ENCODE measurements around the gene PARD3. TPM values are rescaled to one million over a fixed set of nuclear protein-coding genes. Genes with fewer than 3 reads are reported as not detected.

Gene PARD3
- total RNA-seq, 1 donor from 2014 or later: 34.1 TPM

DNA sequence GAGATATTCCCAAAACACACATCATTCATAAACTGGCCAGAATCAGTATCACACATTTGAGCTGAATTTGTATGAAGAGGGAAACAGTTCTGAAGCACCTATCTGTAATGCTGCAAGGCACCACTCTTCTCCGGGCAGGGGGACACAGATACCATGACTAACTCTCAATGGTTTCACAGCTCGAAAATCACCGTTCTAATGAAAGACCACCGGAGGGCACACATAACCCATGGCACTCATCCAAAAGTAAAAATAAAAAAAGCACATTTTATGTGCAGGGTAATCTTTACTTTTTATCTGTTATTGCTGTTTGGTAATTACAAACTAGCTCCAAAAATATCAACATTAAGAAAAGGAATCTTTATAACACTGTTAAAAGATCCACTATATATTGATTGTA, 137.5 kb downstream of the PARD3 start:
- H3K27me3 ChIP-seq (ENCODE audit: low read depth): no peaks in the 10 kb centered on the region
- no peak overlapping the region for H3K27ac ChIP-seq
- H3K4me3 ChIP-seq: no peak overlapping the region
- H3K36me3 ChIP-seq: no peaks in the 10 kb centered on the region
- no peak for ATAC-seq
- TF ChIP-seq CTCF (IDR thresholded peaks at IDR 0.05): no peak
- DNase-seq: no peak
- peaks cover 16% of the 10 kb centered on the region for H3K4me1 ChIP-seq
- intact Hi-C loops (cut with DNase I): no loop called here
- H3K9me3 ChIP-seq: no peaks in the 10 kb centered on the region

DNA sequence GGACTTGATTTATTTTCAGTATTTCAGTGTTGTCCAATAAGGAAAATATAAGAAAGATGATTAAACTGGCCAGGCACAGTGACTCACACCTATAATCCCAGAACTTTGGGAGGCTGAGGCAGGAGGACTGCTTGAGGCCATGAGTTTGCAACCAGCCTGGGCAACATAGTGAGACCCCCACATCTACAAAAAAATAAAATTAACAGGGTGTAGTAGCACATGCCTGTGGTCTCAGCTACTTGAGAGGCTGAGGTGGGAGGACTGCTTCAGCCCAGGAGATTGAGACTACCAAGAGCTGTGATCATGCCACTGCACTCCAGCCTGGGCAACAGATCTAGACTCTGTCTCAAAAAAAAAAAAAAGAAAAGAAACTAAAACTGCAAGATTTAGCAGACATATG, 138.0 kb downstream of the PARD3 start:
- Histone ChIP-seq H3K36me3 (no peaks in the 10 kb centered on the region), H3K27ac (no peak overlapping the region), H3K27me3 (ENCODE audit: low read depth) (no peaks in the 10 kb centered on the region), H3K4me3 (no peak overlapping the region), H3K9me3 (no peaks in the 10 kb centered on the region), H3K4me1 (peaks cover 18% of the 10 kb centered on the region)
- ATAC-seq (no peak), DNase-seq (no peak)
- intact Hi-C loops (cut with DNase I): no loop called here
- no peak for TF ChIP-seq CTCF (IDR thresholded peaks at IDR 0.05)

GRCh38 chr10:34674176-34674575, 140.9 kb downstream of the PARD3 start:
- intact Hi-C loops (cut with DNase I): no loop called here
- no peak for ATAC-seq
- H3K4me3 ChIP-seq: no peak overlapping the region

GRCh38 chr10:34670081-34670480, 145.0 kb downstream of the PARD3 start:
- ATAC-seq (no peak), DNase-seq (no peak)
- H3K4me1 ChIP-seq: peaks cover 21% of the 10 kb centered on the region
- intact Hi-C loops (cut with DNase I): no loop called here
- H3K9me3 ChIP-seq: no peaks in the 10 kb centered on the region
- TF ChIP-seq CTCF (IDR thresholded peaks at IDR 0.05): no peak
- H3K27ac ChIP-seq: no peak overlapping the region
- no peak overlapping the region for H3K4me3 ChIP-seq
- no peaks in the 10 kb centered on the region for H3K27me3 ChIP-seq (ENCODE audit: low read depth)
- no peaks in the 10 kb centered on the region for H3K36me3 ChIP-seq

More at GRCh38 chr10:34674176-34674575, 140.9 kb downstream of the PARD3 start:
- Histone ChIP-seq H3K36me3 (no peaks in the 10 kb centered on the region), H3K9me3 (no peaks in the 10 kb centered on the region), H3K27me3 (ENCODE audit: low read depth) (no peaks in the 10 kb centered on the region), H3K4me1 (peaks cover 18% of the 10 kb centered on the region), H3K27ac (no peak overlapping the region)
- no peak for DNase-seq
- TF ChIP-seq CTCF (IDR thresholded peaks at IDR 0.05): no peak

DNA sequence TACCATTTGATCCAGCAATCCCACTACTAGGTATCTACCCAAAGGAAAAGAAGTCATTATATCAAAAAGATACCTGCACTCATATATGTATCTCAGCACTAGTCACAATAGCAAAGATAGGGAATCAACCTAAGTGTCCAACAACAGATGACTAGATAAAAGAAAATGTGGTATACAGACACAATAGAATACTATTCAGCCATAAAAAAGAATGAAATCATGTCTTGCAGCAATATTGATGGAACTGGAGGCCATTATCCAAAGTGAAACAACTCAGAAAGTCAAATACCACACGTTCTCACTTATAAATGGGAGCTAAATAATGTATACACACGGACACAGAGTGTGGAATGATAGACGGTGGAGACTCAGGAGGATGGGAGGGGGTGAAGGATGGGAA, 146.0 kb downstream of the PARD3 start:
- Histone ChIP-seq H3K4me3 (no peak overlapping the region), H3K36me3 (no peaks in the 10 kb centered on the region), H3K4me1 (peaks cover 21% of the 10 kb centered on the region), H3K27me3 (ENCODE audit: low read depth) (no peaks in the 10 kb centered on the region), H3K27ac (no peak overlapping the region), H3K9me3 (no peaks in the 10 kb centered on the region)
- DNase-seq (no peak), ATAC-seq (no peak)
- intact Hi-C loops (cut with DNase I): no loop called here
- TF ChIP-seq CTCF (IDR thresholded peaks at IDR 0.05): no peak

GRCh38 chr10:34667177-34667576, 147.9 kb downstream of the PARD3 start:
- Histone ChIP-seq H3K9me3 (no peaks in the 10 kb centered on the region), H3K27ac (no peak overlapping the region), H3K4me3 (no peak overlapping the region), H3K4me1 (peaks cover 7% of the 10 kb centered on the region), H3K27me3 (ENCODE audit: low read depth) (no peaks in the 10 kb centered on the region), H3K36me3 (no peaks in the 10 kb centered on the region)
- ATAC-seq (no peak), DNase-seq (no peak)
- TF ChIP-seq CTCF (IDR thresholded peaks at IDR 0.05): no peak
- intact Hi-C loops (cut with DNase I): no loop called here

Data from lower lobe of right lung (tissue), 2 donors.